ENCODE data around the gene KRTAP10-12.

DNA sequence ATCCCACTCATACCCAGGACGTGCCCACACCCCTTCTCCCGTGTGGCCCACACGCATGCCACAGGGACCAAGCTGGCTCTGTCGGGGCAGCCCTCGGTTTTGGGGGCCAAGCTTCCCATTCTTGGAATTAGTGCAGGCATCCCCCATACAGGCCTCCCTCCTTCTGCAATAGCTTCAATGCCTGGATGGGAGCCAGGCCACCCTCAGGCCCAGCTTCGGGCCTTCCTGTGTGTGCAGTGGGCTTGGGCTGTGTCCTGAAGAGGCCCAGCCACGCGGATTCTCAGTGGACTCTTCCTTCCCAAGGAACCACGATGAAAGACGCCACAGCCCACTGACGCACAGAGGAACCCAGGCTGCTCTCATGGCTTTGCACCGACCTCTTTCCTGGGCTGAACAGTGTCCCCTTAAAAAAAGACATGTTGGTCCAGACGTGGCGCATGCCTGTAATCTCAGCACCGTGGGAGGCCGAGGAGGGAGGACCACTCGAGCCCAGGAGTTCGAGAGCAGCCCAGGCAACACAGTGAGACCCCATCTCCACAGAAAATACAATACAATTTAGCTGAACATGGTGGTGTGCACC, 47.4 kb upstream of the KRTAP10-12 start:
- TF ChIP-seq, protein P1, sequence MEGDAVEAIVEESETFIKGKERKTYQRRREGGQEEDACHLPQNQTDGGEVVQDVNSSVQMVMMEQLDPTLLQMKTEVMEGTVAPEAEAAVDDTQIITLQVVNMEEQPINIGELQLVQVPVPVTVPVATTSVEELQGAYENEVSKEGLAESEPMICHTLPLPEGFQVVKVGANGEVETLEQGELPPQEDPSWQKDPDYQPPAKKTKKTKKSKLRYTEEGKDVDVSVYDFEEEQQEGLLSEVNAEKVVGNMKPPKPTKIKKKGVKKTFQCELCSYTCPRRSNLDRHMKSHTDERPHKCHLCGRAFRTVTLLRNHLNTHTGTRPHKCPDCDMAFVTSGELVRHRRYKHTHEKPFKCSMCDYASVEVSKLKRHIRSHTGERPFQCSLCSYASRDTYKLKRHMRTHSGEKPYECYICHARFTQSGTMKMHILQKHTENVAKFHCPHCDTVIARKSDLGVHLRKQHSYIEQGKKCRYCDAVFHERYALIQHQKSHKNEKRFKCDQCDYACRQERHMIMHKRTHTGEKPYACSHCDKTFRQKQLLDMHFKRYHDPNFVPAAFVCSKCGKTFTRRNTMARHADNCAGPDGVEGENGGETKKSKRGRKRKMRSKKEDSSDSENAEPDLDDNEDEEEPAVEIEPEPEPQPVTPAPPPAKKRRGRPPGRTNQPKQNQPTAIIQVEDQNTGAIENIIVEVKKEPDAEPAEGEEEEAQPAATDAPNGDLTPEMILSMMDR (IDR thresholded peaks at IDR 0.05): no peak
- TF ChIP-seq POLR2A (IDR thresholded peaks at IDR 0.05): no peak

Measured in breast epithelium (tissue), 3 donors.